IMR-90 (cell line): ENCODE measurements around the gene NUDT19. TPM values are rescaled to one million over a fixed set of nuclear protein-coding genes. Genes with fewer than 3 reads are reported as not detected.
A peak's percentile ranks its signal among the peaks of the same experiment; 100 is the strongest.

Experiments used
- ATAC-seq: fragments of 200-7000 bp; cut with Tn5 transposase; 2 replicates; pipeline ENCODE4 v1.9.1; 2020; ENCODE audit warnings: low read depth, mild to moderate bottlenecking, moderate library complexity
- BruUV-seq: library from RNA; stranded (reverse); fragments of 400-500 nt; replicated peaks from 2 replicates; lab custom pipeline; 2021; lab: Mats Ljungman, UMichigan
- CTCF ChIA-PET: fragments of 300-600 bp; formaldehyde crosslinking; extraction: SDS; loops from one replicate; lab custom pipeline; 2021; ENCODE audit warnings: antibody characterized with exemption; lab: Yijun Ruan, JAX
- POLR2A ChIA-PET: fragments of 300-600 bp; sonication (Branson Sonifier 250); formaldehyde crosslinking; loops from one replicate; lab custom pipeline; 2022; ENCODE audit warnings: antibody characterized with exemption; ENCODE audit not compliant: unreplicated experiment; lab: Charles Lee
- DNase-seq: peaks from one replicate; pipeline ENCODE4 v3.0.0; 2013
- H2AFZ ChIP-seq: replicated peaks from 2 replicates; pipeline ENCODE3; 2013; ENCODE audit warnings: low read length, mild to moderate bottlenecking; ENCODE audit not compliant: poor library complexity
- H2AK5ac ChIP-seq: 2 replicates; pipeline ENCODE4 v1.6.1; 2013; ENCODE audit warnings: low read depth, low read length, inconsistent platforms
- H2AK9ac ChIP-seq: replicated peaks from 2 replicates; pipeline ENCODE3; 2013; ENCODE audit warnings: mild to moderate bottlenecking, low read depth, low read length, moderate library complexity; ENCODE audit not compliant: poor library complexity
- H2BK120ac ChIP-seq: 2 replicates; pipeline ENCODE4 v1.6.1; 2013; ENCODE audit warnings: low read depth, low read length, inconsistent platforms
- H2BK15ac ChIP-seq: 3 replicates; pipeline ENCODE4 v1.6.1; 2013; ENCODE audit warnings: low read depth, low read length, inconsistent platforms
- H2BK20ac ChIP-seq: 2 replicates; pipeline ENCODE4 v1.6.1; 2013; ENCODE audit warnings: low read depth, mild to moderate bottlenecking, inconsistent platforms, low read length, moderate library complexity
- H2BK5ac ChIP-seq: 2 replicates; pipeline ENCODE4 v1.6.1; 2013; ENCODE audit warnings: mild to moderate bottlenecking, low read depth, low read length, inconsistent platforms; ENCODE audit not compliant: poor library complexity, severe bottlenecking
- H3K14ac ChIP-seq: replicated peaks from 2 replicates; pipeline ENCODE4 v1.6.1; 2013; ENCODE audit warnings: low read depth, low read length, inconsistent platforms
- H3K18ac ChIP-seq: 2 replicates; pipeline ENCODE4 v1.6.1; 2013; ENCODE audit warnings: low read depth, low read length, control low read depth
- H3K23ac ChIP-seq: 2 replicates; pipeline ENCODE4 v1.6.1; 2013; ENCODE audit warnings: low read depth, low read length, inconsistent platforms
- H3K27ac ChIP-seq: 2 replicates; pipeline ENCODE4 v1.5.1; 2013; ENCODE audit warnings: mild to moderate bottlenecking, control low read depth, low read length; ENCODE audit not compliant: insufficient read depth
- H3K27me3 ChIP-seq: 2 replicates; pipeline ENCODE4 v1.6.1; 2013; ENCODE audit warnings: low read length; ENCODE audit not compliant: control insufficient read depth, insufficient read depth
- H3K36me3 ChIP-seq: 2 replicates; pipeline ENCODE4 v1.6.1; 2013; ENCODE audit warnings: low read length, mixed read lengths; ENCODE audit not compliant: control insufficient read depth, insufficient read depth
- H3K4ac ChIP-seq: 2 replicates; pipeline ENCODE4 v1.6.1; 2013; ENCODE audit warnings: low read depth, low read length, inconsistent platforms
- H3K4me1 ChIP-seq: 2 replicates; pipeline ENCODE4 v1.6.1; 2013; ENCODE audit warnings: low read length, mixed read lengths; ENCODE audit not compliant: control insufficient read depth, insufficient read depth
- H3K4me2 ChIP-seq: 2 replicates; pipeline ENCODE4 v1.6.1; 2013; ENCODE audit warnings: low read depth, mild to moderate bottlenecking, control low read depth, low read length, moderate library complexity
- H3K4me3 ChIP-seq: 2 replicates; pipeline ENCODE4 v1.5.1; 2013; ENCODE audit warnings: low read depth, mild to moderate bottlenecking, control low read depth, low read length, moderate library complexity; ENCODE audit not compliant: insufficient read depth
- H3K56ac ChIP-seq: 2 replicates; pipeline ENCODE4 v1.6.1; 2013; ENCODE audit warnings: low read length, inconsistent platforms; ENCODE audit not compliant: insufficient read depth; ENCODE audit errors: extremely low read depth
- H3K79me1 ChIP-seq, 2 experiments: 2 replicates each; pipeline ENCODE4 v1.6.1; 2013; ENCODE audit warnings: low read length in 2 of 2, inconsistent platforms in 1 of 2, low read depth in 1 of 2
- H3K9ac ChIP-seq: 2 replicates; pipeline ENCODE4 v1.6.1; 2013; ENCODE audit warnings: low read depth, low read length, control low read depth
- H3K9me1 ChIP-seq: 2 replicates; pipeline ENCODE4 v1.6.1; 2013; ENCODE audit warnings: low read length, inconsistent platforms; ENCODE audit not compliant: insufficient read depth
- H3K9me3 ChIP-seq: 2 replicates; pipeline ENCODE4 v1.6.1; 2013; ENCODE audit warnings: low read length; ENCODE audit not compliant: control insufficient read depth, insufficient read depth
- H4K20me1 ChIP-seq: 2 replicates; pipeline ENCODE4 v1.6.1; 2013; ENCODE audit warnings: low read length, inconsistent platforms; ENCODE audit not compliant: insufficient read depth
- H4K5ac ChIP-seq: 2 replicates; pipeline ENCODE4 v1.6.1; 2013; ENCODE audit warnings: mild to moderate bottlenecking, low read depth, low read length, control low read depth
- H4K8ac ChIP-seq, 2 experiments: 2 replicates each; pipeline ENCODE4 v1.6.1; 2013; ENCODE audit warnings: low read depth in 2 of 2, low read length in 2 of 2, control low read depth in 1 of 2, inconsistent platforms in 1 of 2
- H4K91ac ChIP-seq: 2 replicates; pipeline ENCODE4 v1.6.1; 2013; ENCODE audit warnings: low read depth, low read length, inconsistent platforms; ENCODE audit not compliant: insufficient read depth
- BHLHE40 ChIP-seq: fragments of 150-350 bp; IDR thresholded peaks from 2 replicates; pipeline ENCODE4 v1.6.1; 2016; ENCODE audit warnings: mild to moderate bottlenecking, low read depth, low read length
- CEBPB ChIP-seq: IDR thresholded peaks from 2 replicates; pipeline ENCODE4 v1.6.1; 2012; ENCODE audit warnings: low read depth, low read length, improper control_type of control experiment
- FOS ChIP-seq: fragments of 150-350 bp; IDR thresholded peaks from 2 replicates; pipeline ENCODE4 v1.6.1; 2016; ENCODE audit warnings: low read depth, low read length
- MAZ ChIP-seq: IDR thresholded peaks from 2 replicates; pipeline ENCODE4 v1.6.1; 2012; ENCODE audit warnings: low read depth, mild to moderate bottlenecking, low read length, improper control_type of control experiment, moderate library complexity, borderline replicate concordance
- MXI1 ChIP-seq: IDR thresholded peaks from 2 replicates; pipeline ENCODE4 v1.6.1; 2012; ENCODE audit warnings: low read depth, mild to moderate bottlenecking, low read length, moderate library complexity, borderline replicate concordance
- POLR2A ChIP-seq: IDR thresholded peaks from 2 replicates; pipeline ENCODE4 v1.6.1; 2012; ENCODE audit warnings: mild to moderate bottlenecking, low read depth, low read length
- RAD21 ChIP-seq: IDR thresholded peaks from 2 replicates; pipeline ENCODE4 v1.6.1; 2012; ENCODE audit warnings: low read length, improper control_type of control experiment
- RCOR1 ChIP-seq: IDR thresholded peaks from 2 replicates; pipeline ENCODE4 v1.6.1; 2012; ENCODE audit warnings: mild to moderate bottlenecking, low read length, improper control_type of control experiment; ENCODE audit not compliant: insufficient replicate concordance
- RFX5 ChIP-seq: IDR thresholded peaks from 2 replicates; pipeline ENCODE4 v1.8.0; 2012; ENCODE audit warnings: low read depth, mild to moderate bottlenecking, low read length, moderate library complexity
- SMC3 ChIP-seq: fragments of 150-350 bp; IDR thresholded peaks from 2 replicates; pipeline ENCODE4 v1.6.1; 2016; ENCODE audit warnings: low read depth, mild to moderate bottlenecking, antibody characterized with exemption, low read length, moderate library complexity
- WGBS, 2 experiments: methylation state at CpG; one replicate each; pipeline versions ENCODE4 v1.1.5 to v1.1.7; 2013; ENCODE audit warnings: missing lambda C conversion rate in 2 of 2; ENCODE audit not compliant: insufficient read length in 1 of 2; ENCODE audit errors: extremely low coverage in 2 of 2; 5-methylcytosine and 5-hydroxymethylcytosine counted together
- dilution Hi-C: fragments of 300-500 bp; cut with HindIII; formaldehyde crosslinking; loops from one replicate; pipeline ENCODE4 v1.14.3; 2018; ENCODE audit warnings: low sequenced_read_pairs; ENCODE audit not compliant: unreplicated experiment
- in situ Hi-C: fragments of 300-500 bp; cut with MboI; formaldehyde crosslinking; loops from 3 replicates; pipeline ENCODE4 v1.14.3; 2019; ENCODE audit warnings: low sequenced_read_pairs, inconsistent platforms, mixed read lengths
- intact Hi-C: fragments of 100-400 bp; cut with micrococcal nuclease; formaldehyde crosslinking; loops from 2 replicates; pipeline ENCODE4 v1.10.0; 2022
- polyA plus RNA-seq, 3 experiments: library from polyadenylated mRNA; depleted of rRNA; stranded (reverse); fragments of >200 nt; gene quantifications; 2 replicates each; pipeline ENCODE4 v1.2.3, GENCODE V29; 2012; ENCODE audit warnings: low replicate concordance in 1 of 3
- total RNA-seq: library from RNA; depleted of rRNA; stranded (reverse); fragments of >200 nt; gene quantifications from 2 replicates; pipeline ENCODE4 v1.2.3, GENCODE V29; 2012
- TF ChIP-seq, protein P1 (sequence below): conservative IDR thresholded peaks from 2 replicates; pipeline ENCODE4 v1.5.1; 2012; ENCODE audit warnings: mild to moderate bottlenecking, low read depth, low read length, improper control_type of control experiment

The NUDT19 gene
- total and polyA plus RNA-seq, 2 of the 4 experiments (the other 2 are of a cell fraction) = 4.1 to 4.5 TPM

DNA sequence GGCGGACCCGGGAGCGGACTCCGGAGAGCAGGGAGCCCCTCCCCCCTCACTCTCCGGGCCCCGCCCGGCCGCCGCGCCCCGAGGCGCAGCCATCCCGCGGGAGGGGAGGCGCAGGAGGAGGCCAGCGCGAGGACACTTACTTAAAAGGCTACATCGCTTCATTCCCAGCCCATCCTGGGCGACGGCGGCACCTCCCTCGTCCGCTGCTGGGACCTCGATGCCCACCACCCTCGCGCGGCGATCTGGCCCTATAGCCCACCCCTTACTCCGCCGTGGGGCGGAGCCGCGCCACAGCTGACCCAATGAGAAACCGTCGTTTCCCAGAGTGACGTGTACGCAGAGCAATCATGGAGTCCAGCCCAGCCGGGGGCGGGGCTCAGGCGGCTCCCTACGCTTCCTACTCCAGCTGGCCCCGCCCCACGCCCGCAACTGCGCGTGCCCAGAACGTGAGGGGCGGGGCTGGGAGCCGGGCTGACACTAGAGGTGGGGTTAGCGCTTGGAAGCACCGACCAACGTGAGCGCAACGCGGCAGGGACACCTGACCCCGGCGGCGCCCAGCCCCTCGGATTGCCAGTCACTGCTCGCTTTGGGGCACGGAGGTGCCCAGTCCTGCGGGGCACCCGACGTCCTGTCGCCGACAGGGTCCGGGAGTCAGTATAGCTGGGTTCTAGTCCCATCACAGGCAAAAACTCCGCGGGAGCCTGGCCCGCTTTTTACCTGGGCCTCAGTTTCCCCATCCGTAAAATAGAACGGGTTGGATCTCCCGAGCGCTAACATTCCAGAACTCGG lies 16.5 kb upstream of the NUDT19 start, which contains the start of gene ANKRD27:
Gene ANKRD27, minus strand, starts transcription at position 250 of the 789 bp plus-strand sequence. CDS start 16,165 bp downstream, outside the sequence.
- peaks cover 32% of the 10 kb centered on the region for H3K27me3 ChIP-seq
- peak within 1 kb of the TSS; percentile 90 for H3K14ac ChIP-seq
- peak within 1 kb of the TSS; percentile 80 for H2BK5ac ChIP-seq
- no TSS peak for BruUV-seq
- 0% methylated on average over 14 of the region's 75 CpGs; no CpG with 5 or more reads in 1 of the 2 experiments for WGBS, 2 experiments
- H3K18ac ChIP-seq = no peak within 1 kb of the TSS
- H3K4me3 ChIP-seq = peak within 1 kb of the TSS; percentile 97
- H3K4me2 ChIP-seq = peak within 1 kb of the TSS; percentile 96
- peaks cover 14% of the 10 kb centered on the region for H3K9me1 ChIP-seq
- H3K4me1 ChIP-seq = peaks cover 9% of the 10 kb centered on the region; the same call in 1 of the 2 replicates
- peaks cover 32% of the 10 kb centered on the region for H4K20me1 ChIP-seq
- no peak within 1 kb of the TSS for H2BK120ac ChIP-seq
- ChIA-PET CTCF (no interaction called here), POLR2A (no interaction called here)
- peak; percentile 96 for DNase-seq
- no peak within 1 kb of the TSS for H2BK20ac ChIP-seq
- peak within 1 kb of the TSS; percentile 42; the same call in 1 of the 2 replicates for H4K5ac ChIP-seq
- H3K27ac ChIP-seq = peak within 1 kb of the TSS; percentile 81
- dilution Hi-C loops = no loop called here
- H2AK9ac ChIP-seq = peak within 1 kb of the TSS; percentile 93
- peaks cover 23 to 39% of the 10 kb centered on the region in 2 experiments for H3K79me1 ChIP-seq
- H3K9ac ChIP-seq = peak within 1 kb of the TSS; percentile 87
- no peak within 1 kb of the TSS for H2BK15ac ChIP-seq
- intact Hi-C loops = loop anchor here (1.0 to 5.0 kb wide), 2 partner anchors 242 to 394 kb away; no protein-coding TSS in a partner anchor
- TF ChIP-seq, protein P1, sequence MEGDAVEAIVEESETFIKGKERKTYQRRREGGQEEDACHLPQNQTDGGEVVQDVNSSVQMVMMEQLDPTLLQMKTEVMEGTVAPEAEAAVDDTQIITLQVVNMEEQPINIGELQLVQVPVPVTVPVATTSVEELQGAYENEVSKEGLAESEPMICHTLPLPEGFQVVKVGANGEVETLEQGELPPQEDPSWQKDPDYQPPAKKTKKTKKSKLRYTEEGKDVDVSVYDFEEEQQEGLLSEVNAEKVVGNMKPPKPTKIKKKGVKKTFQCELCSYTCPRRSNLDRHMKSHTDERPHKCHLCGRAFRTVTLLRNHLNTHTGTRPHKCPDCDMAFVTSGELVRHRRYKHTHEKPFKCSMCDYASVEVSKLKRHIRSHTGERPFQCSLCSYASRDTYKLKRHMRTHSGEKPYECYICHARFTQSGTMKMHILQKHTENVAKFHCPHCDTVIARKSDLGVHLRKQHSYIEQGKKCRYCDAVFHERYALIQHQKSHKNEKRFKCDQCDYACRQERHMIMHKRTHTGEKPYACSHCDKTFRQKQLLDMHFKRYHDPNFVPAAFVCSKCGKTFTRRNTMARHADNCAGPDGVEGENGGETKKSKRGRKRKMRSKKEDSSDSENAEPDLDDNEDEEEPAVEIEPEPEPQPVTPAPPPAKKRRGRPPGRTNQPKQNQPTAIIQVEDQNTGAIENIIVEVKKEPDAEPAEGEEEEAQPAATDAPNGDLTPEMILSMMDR = no peak
- TF ChIP-seq RCOR1 (no peak), MAZ (peak; percentile 83; the same call in 1 of the 2 replicates), POLR2A (peak; percentile 38; the same call in 1 of the 2 replicates), MXI1 (peak; percentile 22; the same call in 1 of the 2 replicates), SMC3 (no peak), RFX5 (no peak), FOS (peak; percentile 45; the same call in 1 of the 2 replicates), CEBPB (no peak), BHLHE40 (peak; percentile 46), RAD21 (no peak)
- ATAC-seq = peak; percentile 95
- 0 out of 2 replicates have a peak within 1 kb of the TSS, but pooled peaks have one; percentile 21 for H3K56ac ChIP-seq
- peak within 1 kb of the TSS; percentile 22 for H4K91ac ChIP-seq
- H3K23ac ChIP-seq = peak within 1 kb of the TSS; percentile 87
- H3K4ac ChIP-seq = peak within 1 kb of the TSS; percentile 63
- in situ Hi-C loops = no loop called here
- H3K9me3 ChIP-seq = no peaks in the 10 kb centered on the region
- H2AK5ac ChIP-seq = no peak within 1 kb of the TSS; the same call in 1 of the 2 replicates
- peak within 1 kb of the TSS; percentile 71 to 79 for H4K8ac ChIP-seq
- peak within 1 kb of the TSS; percentile 99 for H2AFZ ChIP-seq
- H3K36me3 ChIP-seq = no peaks in the 10 kb centered on the region
